G401 (cell line): Measurements from ENCODE around the gene SYNE4. TPM values are rescaled to one million over a fixed set of nuclear protein-coding genes. Genes with fewer than 3 reads are reported as not detected.
"Not testable (repeated sequence)": the region's sequence is repeated elsewhere in the genome, so short reads cannot be mapped to it uniquely, and the experiment has no call there.

ENCODE experiments used
- DNase-seq: peaks from one replicate; pipeline ENCODE4 v3.0.0-alpha.2; 2015; ENCODE audit warnings: low spot score
- in situ Hi-C: cut with HindIII; loops from 2 replicates; pipeline ENCODE4 v1.10.0; 2016; ENCODE audit warnings: low sequenced_read_pairs, mixed read lengths
- total RNA-seq: library from RNA; depleted of rRNA; stranded (reverse); fragments of >200 nt; shearing (Covaris generic); gene quantifications from 2 replicates; pipeline ENCODE4 v1.2.3, GENCODE V29; 2014

The SYNE4 gene
- total RNA-seq, 1 experiment from 2014 or later: 1.1 TPM

DNA sequence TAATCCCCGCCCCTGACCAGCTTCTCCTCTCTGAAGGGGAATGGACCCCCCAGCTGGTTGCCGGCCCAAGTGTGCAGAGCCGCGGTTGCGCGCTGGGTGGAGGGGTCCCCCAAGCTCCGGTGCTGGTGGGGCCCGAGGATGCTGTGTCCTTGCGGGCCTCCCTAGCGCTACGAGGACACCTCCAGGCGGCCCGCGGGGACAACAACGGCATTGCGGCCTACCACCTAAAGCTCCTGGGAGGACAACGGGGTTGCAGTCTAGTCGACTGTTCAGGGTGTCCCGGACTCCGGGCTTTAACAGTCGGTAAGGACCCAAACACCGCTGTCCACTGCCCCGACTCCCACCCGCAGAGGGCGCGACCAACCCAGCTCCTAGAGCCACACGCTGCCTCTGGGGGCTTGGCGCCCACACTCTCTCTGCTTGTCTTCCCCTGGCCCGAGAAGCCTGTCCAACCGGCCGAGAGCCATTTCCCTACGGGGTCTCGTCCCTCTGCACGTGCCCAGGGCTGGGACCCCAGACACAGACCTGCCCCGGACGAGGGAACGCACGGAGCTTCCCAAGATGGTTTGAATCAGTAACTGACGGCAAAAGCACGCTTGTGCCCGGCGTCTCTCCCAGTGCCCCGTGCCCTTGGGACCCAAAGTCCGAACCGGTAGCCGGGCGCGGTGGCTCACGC lies 14.6 kb downstream of the SYNE4 start:
- in situ Hi-C loops: no loop called here
- peak; percentile 37 for DNase-seq

GRCh38 chr19:35992907-35993765 lies 15.5 kb downstream of the SYNE4 start:
- DNase-seq: no peak
- in situ Hi-C loops: no loop called here

- no peak for DNase-seq
- in situ Hi-C loops: no loop called here
Measured at GRCh38 chr19:35991731-35992450, 16.7 kb downstream of the SYNE4 start.

GRCh38 chr19:35990771-35991730 lies 17.6 kb downstream of the SYNE4 start:
- no peak for DNase-seq
- in situ Hi-C loops: no loop called here

DNA sequence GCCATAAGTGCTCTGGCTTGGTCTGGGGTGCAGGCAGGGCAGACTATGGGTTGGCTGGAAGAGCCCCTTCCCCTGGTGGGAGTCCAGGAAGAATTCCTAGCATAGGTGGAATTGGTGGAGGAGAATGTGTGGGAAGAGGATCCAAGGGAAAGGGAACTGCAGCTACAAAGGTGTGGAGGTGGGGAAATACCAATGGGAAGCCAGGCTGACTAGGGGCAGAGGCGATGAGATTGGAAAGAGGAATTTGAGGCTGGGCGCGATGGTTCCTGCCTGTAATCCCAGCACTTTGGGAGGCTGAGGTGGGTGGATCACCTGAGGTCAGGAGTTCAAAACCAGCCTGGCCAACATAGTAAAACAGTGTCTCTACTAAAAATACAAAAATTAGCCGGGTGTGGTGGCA lies 18.5 kb downstream of the SYNE4 start:
- no peak for DNase-seq
- in situ Hi-C loops: no loop called here

- in situ Hi-C loops: no loop called here
- DNase-seq: no peak
Measured at GRCh38 chr19:35988824-35989223, 19.8 kb downstream of the SYNE4 start.

DNA sequence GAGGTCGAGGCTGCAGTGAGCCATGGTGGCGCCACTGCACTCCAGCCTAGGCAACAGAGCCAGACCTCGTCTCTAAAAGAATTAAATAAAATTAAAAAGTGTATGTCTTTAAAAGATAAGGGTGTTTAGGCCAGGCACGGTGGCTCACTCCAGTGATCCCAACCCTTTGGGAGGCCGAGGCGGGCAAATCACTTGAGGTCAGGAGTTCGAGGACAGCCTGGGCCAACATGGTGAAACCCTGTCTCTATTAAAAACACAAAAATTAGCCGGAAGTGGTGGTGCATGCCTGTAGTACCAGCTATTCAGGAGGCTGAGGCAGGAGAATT lies 21.1 kb downstream of the SYNE4 start:
- in situ Hi-C loops: no loop called here
- no peak for DNase-seq

DNA sequence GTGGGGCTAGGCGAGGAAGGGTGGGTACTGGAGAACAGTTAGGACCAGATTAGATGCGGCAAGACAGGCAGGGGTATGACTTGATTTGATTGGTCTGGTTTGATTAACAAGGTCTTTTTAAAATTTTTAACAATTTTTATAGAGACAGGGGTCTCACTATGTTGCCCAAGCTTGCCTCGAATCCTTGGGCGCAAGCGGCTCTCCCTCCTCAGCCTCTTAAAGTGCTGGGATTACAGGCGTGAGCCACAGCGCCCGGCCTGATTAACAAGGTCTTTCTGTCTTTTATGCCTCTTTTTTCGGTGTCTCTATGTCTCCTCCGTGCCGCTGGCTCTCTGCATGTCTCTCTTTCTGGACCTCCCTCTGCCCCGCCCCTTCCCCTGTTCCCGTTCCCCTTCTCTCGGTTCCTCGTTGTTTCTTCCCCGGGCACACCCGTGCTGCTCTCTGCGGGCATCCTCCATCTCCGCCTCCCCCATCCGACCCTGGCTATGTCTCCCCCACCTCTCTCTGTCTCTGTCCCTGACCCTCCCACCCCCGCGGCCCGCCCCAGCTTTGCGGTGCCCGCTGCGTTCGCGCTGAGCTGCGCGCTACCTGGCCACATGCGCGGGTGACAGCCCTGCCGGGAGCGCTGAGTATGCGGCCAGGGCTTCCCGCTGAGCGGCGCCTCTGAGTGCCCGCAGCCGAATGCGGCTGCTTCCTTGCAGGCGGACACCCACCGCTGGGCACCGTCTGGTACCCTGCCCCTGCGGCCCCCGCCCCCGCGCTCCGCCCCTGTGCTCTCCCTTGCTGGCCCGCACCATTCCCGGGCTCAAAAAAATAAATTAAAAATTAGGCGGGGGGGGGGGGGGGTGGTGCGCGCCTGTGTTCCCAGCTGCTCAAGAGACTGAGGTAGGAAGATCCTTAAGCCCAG lies 21.7 kb downstream of the SYNE4 start:
- in situ Hi-C loops: no loop called here
- peak; percentile 73 for DNase-seq

DNA sequence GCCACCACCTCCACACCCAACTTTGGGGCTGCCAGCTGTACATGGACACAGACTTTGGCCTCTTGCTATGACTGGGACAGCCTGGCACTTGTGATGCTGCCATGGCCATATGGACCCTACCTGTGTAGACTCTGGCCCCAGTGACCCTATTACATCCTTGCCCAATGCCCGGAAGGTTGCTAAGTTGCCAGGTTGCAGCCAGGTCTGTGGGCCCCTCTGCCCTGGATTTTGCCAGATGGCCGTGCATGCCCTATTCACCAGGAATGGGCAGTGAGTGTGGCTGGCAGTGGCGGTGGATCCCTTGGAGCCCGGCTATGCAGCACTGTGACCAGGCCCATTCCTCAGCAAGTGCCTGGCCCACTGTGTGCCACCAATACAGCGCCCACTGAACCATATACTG lies 22.5 kb downstream of the SYNE4 start:
- in situ Hi-C loops: no loop called here
- peak; percentile 66 for DNase-seq

DNA sequence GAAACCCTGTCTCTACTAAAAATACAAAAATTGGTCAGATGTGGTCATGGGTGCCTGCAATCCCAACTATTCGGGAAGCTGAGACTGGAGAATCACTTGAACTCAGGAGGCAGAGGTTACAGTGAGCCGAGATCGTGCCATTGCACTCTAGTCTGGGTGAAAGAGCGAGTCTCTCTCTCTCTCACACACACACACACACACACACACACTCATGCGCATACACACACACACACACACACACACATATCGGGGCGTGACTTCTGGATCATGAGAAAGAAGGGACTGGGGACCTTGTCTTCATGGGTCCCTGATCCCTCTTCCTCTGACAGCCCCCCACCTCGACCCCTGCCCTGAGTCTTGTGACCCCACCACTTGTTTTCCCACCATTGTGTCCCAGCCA lies 25.4 kb downstream of the SYNE4 start:
- no peak for DNase-seq
- in situ Hi-C loops: no loop called here

DNA sequence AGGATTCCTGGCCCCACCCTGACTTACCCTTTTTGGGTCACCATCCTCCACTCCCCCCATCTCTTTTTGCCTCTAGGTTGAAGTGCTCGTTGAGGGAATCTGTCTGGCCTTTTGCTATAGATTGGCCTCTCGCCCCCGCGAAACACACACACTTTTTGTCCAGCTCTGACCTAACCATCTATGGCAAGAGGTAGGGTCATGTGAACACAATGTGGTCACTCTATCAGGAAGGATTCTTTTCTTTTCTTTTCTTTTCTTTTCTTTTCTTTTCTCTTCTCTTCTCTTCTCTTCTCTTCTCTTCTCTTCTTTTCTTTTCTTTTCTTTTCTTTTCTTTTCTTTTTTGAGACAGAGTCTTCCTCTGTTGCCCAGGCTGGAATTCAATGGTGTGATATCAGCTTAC lies 27.6 kb downstream of the SYNE4 start:
- DNase-seq, in situ Hi-C loops: not testable (repeated sequence)

GRCh38 chr19:35978832-35979365 lies 29.7 kb downstream of the SYNE4 start:
- in situ Hi-C loops: no loop called here
- DNase-seq: peak; percentile 49

GRCh38 chr19:35978271-35978670 lies 30.3 kb downstream of the SYNE4 start:
- DNase-seq: peak; percentile 68
- in situ Hi-C loops: no loop called here

DNA sequence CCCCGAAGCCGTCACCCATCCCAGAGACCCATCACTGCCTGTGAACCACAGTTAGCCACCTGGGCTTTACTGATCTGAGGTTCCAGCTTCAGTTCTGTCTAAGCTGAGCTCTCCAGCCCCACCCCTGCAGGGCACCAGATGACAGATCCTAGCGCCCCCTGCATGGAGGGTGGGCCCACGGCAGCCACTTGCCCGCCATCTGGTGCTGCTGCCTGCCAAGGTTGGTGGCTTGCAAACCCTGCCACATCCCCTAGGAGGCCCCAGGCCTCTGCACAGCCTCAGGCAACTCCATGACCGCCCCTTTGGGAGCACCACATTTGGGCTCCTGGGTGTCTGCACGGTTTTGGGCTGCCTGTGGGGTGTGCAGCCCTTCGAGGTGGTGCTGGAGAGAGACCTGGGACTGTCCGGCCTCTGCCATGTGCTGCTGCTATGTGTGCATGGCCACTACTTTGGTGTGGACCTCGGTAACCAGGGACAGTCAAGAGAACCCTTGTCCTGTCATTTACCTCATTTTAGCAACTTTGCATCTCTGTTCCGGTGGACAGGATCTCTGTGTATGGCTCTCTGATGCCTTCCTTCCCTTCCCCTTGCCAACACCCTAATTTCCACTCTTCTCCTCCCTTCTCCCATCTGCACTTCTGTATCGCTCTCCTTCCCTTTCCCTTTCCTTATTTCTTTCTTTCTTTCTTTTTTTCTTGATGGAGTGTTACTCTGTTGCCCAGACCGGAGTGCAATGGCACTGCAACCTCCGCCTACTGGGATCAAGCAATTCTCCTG lies 31.0 kb downstream of the SYNE4 start:
- peak; percentile 59 for DNase-seq
- in situ Hi-C loops: no loop called here

DNA sequence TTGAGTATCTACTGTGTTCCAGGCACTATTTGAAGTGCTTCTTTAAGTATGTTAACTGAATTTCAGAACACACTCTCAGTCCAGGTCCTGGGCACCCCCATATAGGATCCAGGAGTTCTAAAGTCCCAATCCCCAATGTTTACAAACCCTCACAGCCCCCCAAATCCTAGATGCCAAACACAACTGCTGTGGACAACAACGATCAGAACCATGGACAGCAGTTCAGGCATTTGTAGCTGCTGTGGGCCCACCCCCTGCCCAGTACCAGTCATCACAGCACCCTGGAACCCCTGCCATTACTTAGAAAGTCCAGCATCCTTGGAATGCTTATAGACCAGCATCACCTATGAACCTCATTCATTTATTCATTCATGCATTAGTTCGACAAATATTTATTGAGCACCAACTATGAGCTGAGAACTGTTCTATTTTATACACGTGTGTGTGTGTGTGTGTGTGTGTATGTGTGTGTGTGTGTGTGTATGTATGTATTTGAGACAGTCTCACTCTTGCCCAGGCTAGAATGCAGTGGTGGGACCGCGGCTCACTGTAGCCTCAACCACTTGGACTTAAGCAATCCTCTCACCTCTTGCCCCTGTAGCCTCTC lies 32.9 kb downstream of the SYNE4 start:
- no peak for DNase-seq
- in situ Hi-C loops: no loop called here

DNA sequence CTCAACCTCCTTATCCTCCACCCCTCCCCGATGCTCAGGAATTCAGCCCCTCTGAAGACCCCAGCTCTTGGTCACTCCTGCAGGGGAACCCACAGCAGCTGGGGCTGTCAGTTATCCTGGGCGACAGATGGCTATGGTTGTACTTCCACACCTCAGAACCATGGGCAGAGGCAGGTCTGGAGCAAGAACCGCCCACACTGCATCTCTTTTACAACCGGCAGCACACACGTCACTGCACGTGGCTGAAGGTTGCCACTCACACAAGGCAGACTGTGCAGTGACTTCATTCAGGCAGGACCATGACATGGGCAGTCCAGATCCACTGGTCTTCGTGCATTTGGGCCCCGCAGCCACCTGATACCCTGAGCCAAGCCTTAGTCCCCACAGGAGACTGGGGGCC lies 35.1 kb downstream of the SYNE4 start:
- in situ Hi-C loops: no loop called here
- no peak for DNase-seq

DNA sequence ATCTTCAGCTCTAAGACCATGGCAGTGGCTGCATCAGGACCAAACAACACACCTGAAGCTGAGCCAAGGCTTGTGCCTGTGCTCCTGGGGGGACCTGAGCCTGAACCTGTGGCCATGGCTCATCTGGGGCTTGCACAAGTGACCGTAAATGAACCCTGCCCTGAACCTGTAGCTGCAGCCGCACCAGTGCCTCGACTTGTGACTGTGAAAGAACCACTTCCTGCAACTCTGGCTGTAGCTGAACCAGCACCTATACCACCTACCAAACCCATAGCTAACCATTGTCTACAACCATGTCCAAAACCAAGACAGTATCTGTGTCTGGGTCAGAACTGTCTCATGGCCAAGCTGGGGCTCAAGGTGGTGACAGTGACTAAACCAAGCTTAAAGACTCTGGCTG lies 41.8 kb downstream of the SYNE4 start:
- no peak for DNase-seq
- in situ Hi-C loops: no loop called here
